Muscle layer of colon (tissue), 2 donors: Measurements from ENCODE around the gene RADIL.

Source experiments
- H3K27ac ChIP-seq: one replicate; pipeline ENCODE4 v1.7.0; 2013; ENCODE audit warnings: low read depth, mild to moderate bottlenecking, low read length, moderate library complexity
- H3K27me3 ChIP-seq, 2 donors: one replicate each; pipeline ENCODE4 v1.7.0; 2013; ENCODE audit warnings: low read length in 2 of 2, mild to moderate bottlenecking in 2 of 2; ENCODE audit not compliant: insufficient read depth in 2 of 2, control insufficient read depth in 1 of 2
- H3K36me3 ChIP-seq: one replicate; pipeline ENCODE4 v1.7.0; 2013; ENCODE audit warnings: mild to moderate bottlenecking, low read length; ENCODE audit not compliant: insufficient read depth
- H3K4me1 ChIP-seq: one replicate; pipeline ENCODE4 v1.7.0; 2013; ENCODE audit warnings: mild to moderate bottlenecking, low read length; ENCODE audit not compliant: insufficient read depth
- H3K4me3 ChIP-seq, 2 donors: one replicate each; pipeline ENCODE4 v1.7.0; 2013; ENCODE audit warnings: low read length in 2 of 2, low read depth in 1 of 2, mild to moderate bottlenecking in 1 of 2, moderate library complexity in 1 of 2
- H3K9ac ChIP-seq: one replicate; pipeline ENCODE4 v1.7.0; 2013; ENCODE audit warnings: low read length
- H3K9me3 ChIP-seq: one replicate; pipeline ENCODE4 v1.7.0; 2013; ENCODE audit warnings: mild to moderate bottlenecking, low read length
- donor health status: abdominal sarcoma.
- donor health status: Adenocarcinoma of cecum.

RADIL gene

GRCh38 chr7:4771737-4772136 lies 111.8 kb downstream of the RADIL start:
- Histone ChIP-seq H3K9me3 (no peaks in the 10 kb centered on the region), H3K4me3 (no peak overlapping the region), H3K9ac (no peak overlapping the region), H3K27me3 (no peaks in the 10 kb centered on the region), H3K36me3 (no peaks in the 10 kb centered on the region), H3K4me1 (peaks cover 30% of the 10 kb centered on the region), H3K27ac (peak overlapping the region; percentile 1)

GRCh38 chr7:4770886-4771285 lies 112.6 kb downstream of the RADIL start:
- Histone ChIP-seq H3K4me3 (peak overlapping the region in 1 of 2 donors; percentile 16), H3K36me3 (no peaks in the 10 kb centered on the region), H3K4me1 (peaks cover 34% of the 10 kb centered on the region), H3K27me3 (no peaks in the 10 kb centered on the region), H3K9ac (no peak overlapping the region), H3K27ac (peak overlapping the region; percentile 1), H3K9me3 (no peaks in the 10 kb centered on the region)

- H3K9ac ChIP-seq: peak overlapping the region; percentile 30
- no peaks in the 10 kb centered on the region for H3K36me3 ChIP-seq
These were observed 113.8 kb downstream of the RADIL start for GRCh38 chr7:4769761-4770160.

GRCh38 chr7:4768597-4769569 lies 114.6 kb downstream of the RADIL start:
- H3K9ac ChIP-seq: peak overlapping the region; percentile 71
- no peaks in the 10 kb centered on the region for H3K27me3 ChIP-seq
- peak overlapping the region; percentile 85 for H3K27ac ChIP-seq
- H3K4me1 ChIP-seq: peaks cover 44% of the 10 kb centered on the region
- H3K4me3 ChIP-seq: peak overlapping the region; percentile 52 to 68
- H3K36me3 ChIP-seq: peaks cover 8% of the 10 kb centered on the region
- H3K9me3 ChIP-seq: no peaks in the 10 kb centered on the region

More at GRCh38 chr7:4769761-4770160, 113.8 kb downstream of the RADIL start:
- Histone ChIP-seq H3K4me3 (peak overlapping the region; percentile 52 to 68), H3K4me1 (peaks cover 44% of the 10 kb centered on the region), H3K27ac (peak overlapping the region; percentile 85), H3K9me3 (no peaks in the 10 kb centered on the region), H3K27me3 (no peaks in the 10 kb centered on the region)

- H3K27me3 ChIP-seq: no peaks in the 10 kb centered on the region
- peaks cover 38% of the 10 kb centered on the region for H3K4me1 ChIP-seq
- H3K9ac ChIP-seq: peak overlapping the region; percentile 99
- H3K36me3 ChIP-seq: peaks cover 24% of the 10 kb centered on the region
- peak overlapping the region; percentile 97 for H3K27ac ChIP-seq
- no peaks in the 10 kb centered on the region for H3K9me3 ChIP-seq
- peak overlapping the region; percentile 9 to 68 for H3K4me3 ChIP-seq
These were observed 116.6 kb downstream of the RADIL start for GRCh38 chr7:4766666-4767519.

- Histone ChIP-seq H3K4me3 (peak overlapping the region in 1 of 2 donors; percentile 68), H3K4me1 (peaks cover 35% of the 10 kb centered on the region), H3K36me3 (peaks cover 31% of the 10 kb centered on the region), H3K9ac (peak overlapping the region; percentile 99), H3K27ac (peak overlapping the region; percentile 97), H3K9me3 (no peaks in the 10 kb centered on the region), H3K27me3 (no peaks in the 10 kb centered on the region)
These were observed 117.6 kb downstream of the RADIL start for GRCh38 chr7:4765776-4766490.

GRCh38 chr7:4764402-4765007 lies 119.0 kb downstream of the RADIL start:
- Histone ChIP-seq H3K4me3 (peak overlapping the region in 1 of 2 donors; percentile 28), H3K27ac (peak overlapping the region; percentile 97), H3K9ac (no peak overlapping the region), H3K27me3 (no peaks in the 10 kb centered on the region), H3K4me1 (peaks cover 29% of the 10 kb centered on the region), H3K36me3 (peaks cover 41% of the 10 kb centered on the region), H3K9me3 (no peaks in the 10 kb centered on the region)

- Histone ChIP-seq H3K27me3 (no peaks in the 10 kb centered on the region), H3K36me3 (peaks cover 44% of the 10 kb centered on the region), H3K4me1 (peaks cover 29% of the 10 kb centered on the region), H3K4me3 (no peak overlapping the region), H3K9ac (no peak overlapping the region), H3K9me3 (no peaks in the 10 kb centered on the region), H3K27ac (peak overlapping the region; percentile 97)
These were observed 119.7 kb downstream of the RADIL start for GRCh38 chr7:4763794-4764185.

- H3K4me1 ChIP-seq: peaks cover 29% of the 10 kb centered on the region
- peaks cover 49% of the 10 kb centered on the region for H3K36me3 ChIP-seq
- H3K9ac ChIP-seq: no peak overlapping the region
- no peak overlapping the region for H3K27ac ChIP-seq
- H3K27me3 ChIP-seq: no peaks in the 10 kb centered on the region
- H3K9me3 ChIP-seq: no peaks in the 10 kb centered on the region
- no peak overlapping the region for H3K4me3 ChIP-seq
These were observed 120.3 kb downstream of the RADIL start for GRCh38 chr7:4763091-4763793.
